ENCODE measurements around the gene HAUS3.

DNA sequence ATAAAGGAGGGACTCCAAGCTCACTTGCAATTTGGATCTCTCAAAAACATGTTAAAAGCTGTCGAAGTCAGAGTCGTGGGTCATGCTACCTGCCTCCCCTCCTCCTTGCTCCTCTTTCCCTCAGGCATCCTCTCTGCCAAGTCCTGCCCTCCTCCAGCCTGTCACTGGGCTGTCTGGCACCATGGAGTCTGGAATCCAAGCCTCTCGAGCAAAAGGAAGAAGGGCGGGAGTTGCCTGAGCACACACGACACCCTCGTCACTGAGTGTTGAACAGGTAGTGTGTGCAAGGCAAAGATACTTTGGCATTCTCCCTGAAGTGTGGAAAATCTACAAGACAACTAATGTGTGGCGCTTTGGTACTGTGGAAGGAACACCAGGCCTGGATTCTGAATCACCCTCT lies 62.2 kb downstream of the HAUS3 start:
- TF ChIP-seq, protein P1, sequence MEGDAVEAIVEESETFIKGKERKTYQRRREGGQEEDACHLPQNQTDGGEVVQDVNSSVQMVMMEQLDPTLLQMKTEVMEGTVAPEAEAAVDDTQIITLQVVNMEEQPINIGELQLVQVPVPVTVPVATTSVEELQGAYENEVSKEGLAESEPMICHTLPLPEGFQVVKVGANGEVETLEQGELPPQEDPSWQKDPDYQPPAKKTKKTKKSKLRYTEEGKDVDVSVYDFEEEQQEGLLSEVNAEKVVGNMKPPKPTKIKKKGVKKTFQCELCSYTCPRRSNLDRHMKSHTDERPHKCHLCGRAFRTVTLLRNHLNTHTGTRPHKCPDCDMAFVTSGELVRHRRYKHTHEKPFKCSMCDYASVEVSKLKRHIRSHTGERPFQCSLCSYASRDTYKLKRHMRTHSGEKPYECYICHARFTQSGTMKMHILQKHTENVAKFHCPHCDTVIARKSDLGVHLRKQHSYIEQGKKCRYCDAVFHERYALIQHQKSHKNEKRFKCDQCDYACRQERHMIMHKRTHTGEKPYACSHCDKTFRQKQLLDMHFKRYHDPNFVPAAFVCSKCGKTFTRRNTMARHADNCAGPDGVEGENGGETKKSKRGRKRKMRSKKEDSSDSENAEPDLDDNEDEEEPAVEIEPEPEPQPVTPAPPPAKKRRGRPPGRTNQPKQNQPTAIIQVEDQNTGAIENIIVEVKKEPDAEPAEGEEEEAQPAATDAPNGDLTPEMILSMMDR (IDR thresholded peaks at IDR 0.05): no peak
- TF ChIP-seq TP53 (CRISPR knock-in tag; IDR thresholded peaks at IDR 0.05) (no peak), TEAD4 (CRISPR knock-in tag; IDR thresholded peaks at IDR 0.05) (no peak), SP1 (CRISPR knock-in tag; conservative IDR thresholded peaks at IDR 0.05) (no peak), IRF2 (CRISPR knock-in tag; IDR thresholded peaks at IDR 0.05; ENCODE audit: borderline replicate concordance, low read depth) (no peak), ELF4 (CRISPR knock-in tag; IDR thresholded peaks at IDR 0.05; ENCODE audit: low read depth) (no peak), NFE2L1 (CRISPR knock-in tag; IDR thresholded peaks at IDR 0.05) (no peak), EMX1 (CRISPR knock-in tag; IDR thresholded peaks at IDR 0.05) (no peak), FOXJ3 (CRISPR knock-in tag; IDR thresholded peaks at IDR 0.05; ENCODE audit: borderline replicate concordance) (no peak), ZNF232 (CRISPR knock-in tag; IDR thresholded peaks at IDR 0.05) (no peak)
- TF ChIP-seq, protein P2, sequence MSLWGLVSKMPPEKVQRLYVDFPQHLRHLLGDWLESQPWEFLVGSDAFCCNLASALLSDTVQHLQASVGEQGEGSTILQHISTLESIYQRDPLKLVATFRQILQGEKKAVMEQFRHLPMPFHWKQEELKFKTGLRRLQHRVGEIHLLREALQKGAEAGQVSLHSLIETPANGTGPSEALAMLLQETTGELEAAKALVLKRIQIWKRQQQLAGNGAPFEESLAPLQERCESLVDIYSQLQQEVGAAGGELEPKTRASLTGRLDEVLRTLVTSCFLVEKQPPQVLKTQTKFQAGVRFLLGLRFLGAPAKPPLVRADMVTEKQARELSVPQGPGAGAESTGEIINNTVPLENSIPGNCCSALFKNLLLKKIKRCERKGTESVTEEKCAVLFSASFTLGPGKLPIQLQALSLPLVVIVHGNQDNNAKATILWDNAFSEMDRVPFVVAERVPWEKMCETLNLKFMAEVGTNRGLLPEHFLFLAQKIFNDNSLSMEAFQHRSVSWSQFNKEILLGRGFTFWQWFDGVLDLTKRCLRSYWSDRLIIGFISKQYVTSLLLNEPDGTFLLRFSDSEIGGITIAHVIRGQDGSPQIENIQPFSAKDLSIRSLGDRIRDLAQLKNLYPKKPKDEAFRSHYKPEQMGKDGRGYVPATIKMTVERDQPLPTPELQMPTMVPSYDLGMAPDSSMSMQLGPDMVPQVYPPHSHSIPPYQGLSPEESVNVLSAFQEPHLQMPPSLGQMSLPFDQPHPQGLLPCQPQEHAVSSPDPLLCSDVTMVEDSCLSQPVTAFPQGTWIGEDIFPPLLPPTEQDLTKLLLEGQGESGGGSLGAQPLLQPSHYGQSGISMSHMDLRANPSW (CRISPR knock-in tag; conservative IDR thresholded peaks at IDR 0.05; ENCODE audit: low read depth): no peak
- TF ChIP-seq, protein P3, sequence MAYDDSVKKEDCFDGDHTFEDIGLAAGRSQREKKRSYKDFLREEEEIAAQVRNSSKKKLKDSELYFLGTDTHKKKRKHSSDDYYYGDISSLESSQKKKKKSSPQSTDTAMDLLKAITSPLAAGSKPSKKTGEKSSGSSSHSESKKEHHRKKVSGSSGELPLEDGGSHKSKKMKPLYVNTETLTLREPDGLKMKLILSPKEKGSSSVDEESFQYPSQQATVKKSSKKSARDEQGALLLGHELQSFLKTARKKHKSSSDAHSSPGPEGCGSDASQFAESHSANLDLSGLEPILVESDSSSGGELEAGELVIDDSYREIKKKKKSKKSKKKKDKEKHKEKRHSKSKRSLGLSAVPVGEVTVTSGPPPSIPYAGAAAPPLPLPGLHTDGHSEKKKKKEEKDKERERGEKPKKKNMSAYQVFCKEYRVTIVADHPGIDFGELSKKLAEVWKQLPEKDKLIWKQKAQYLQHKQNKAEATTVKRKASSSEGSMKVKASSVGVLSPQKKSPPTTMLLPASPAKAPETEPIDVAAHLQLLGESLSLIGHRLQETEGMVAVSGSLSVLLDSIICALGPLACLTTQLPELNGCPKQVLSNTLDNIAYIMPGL (CRISPR knock-in tag; IDR thresholded peaks at IDR 0.05): no peak
- TF ChIP-seq, protein P4, sequence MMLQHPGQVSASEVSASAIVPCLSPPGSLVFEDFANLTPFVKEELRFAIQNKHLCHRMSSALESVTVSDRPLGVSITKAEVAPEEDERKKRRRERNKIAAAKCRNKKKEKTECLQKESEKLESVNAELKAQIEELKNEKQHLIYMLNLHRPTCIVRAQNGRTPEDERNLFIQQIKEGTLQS (CRISPR knock-in tag; conservative IDR thresholded peaks at IDR 0.05): no peak

All from WTC11 (cell line).